ENCODE data around the gene COA3.

The COA3 gene, protein sequence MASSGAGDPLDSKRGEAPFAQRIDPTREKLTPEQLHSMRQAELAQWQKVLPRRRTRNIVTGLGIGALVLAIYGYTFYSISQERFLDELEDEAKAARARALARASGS

GRCh38 chr17:42798383-42799380, at the start of gene COA3, which contains the start of gene CNTD1:
COA3 (minus strand) TSS chr17:42798704; CDS start chr17:42798681, 23 bp downstream.
CNTD1 (plus strand) TSS chr17:42798861; CDS start chr17:42799068, 207 bp downstream.
- FAIRE-seq: no peak
- peak; percentile 84 for DNase-seq (ENCODE audit: insufficient read length, low spot score)
- no peak for TF ChIP-seq CTCF (IDR thresholded peaks at IDR 0.05; ENCODE audit: insufficient read depth, missing control alignments)

GRCh38 chr17:42848093-42848492, 49.6 kb upstream of the COA3 start:
- no peak for DNase-seq (ENCODE audit: insufficient read length, low spot score)
- no peak for TF ChIP-seq CTCF (IDR thresholded peaks at IDR 0.05; ENCODE audit: insufficient read depth, missing control alignments)
- FAIRE-seq: no peak

DNA sequence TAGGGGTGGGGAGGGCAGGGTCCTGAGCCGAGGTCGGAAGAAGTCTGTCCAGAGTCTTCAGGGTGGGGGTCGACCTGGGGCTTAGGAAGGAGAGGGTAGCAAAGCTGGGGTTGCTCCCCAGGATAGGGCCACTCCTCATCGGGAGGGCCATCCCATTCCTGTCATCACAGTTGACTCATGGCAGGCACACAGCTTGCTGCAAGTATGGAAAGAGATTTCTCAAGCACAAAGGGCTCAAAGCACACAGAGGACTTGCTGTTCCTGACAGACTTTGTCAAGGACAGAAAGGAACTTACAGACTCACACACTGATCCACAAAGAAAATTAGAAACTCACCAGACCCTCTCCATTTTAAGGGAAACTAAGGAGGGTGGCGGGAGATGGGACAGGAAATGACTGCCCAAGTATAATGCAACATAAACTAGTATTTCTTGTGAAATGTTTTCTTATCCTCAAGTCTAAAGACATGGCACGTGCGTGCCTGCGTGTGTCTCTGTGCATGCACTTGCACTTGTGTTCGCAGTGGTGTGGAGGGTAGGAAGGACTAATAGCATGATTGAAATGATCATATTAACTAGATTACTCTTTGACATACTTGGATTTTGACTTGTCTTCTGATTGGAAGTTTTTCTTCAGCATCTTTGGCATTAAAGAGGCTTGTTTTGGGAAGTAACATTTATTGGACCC, 48.2 kb upstream of the COA3 start:
- DNase-seq (ENCODE audit: insufficient read length, low spot score) (no peak), FAIRE-seq (no peak)
- TF ChIP-seq CTCF (IDR thresholded peaks at IDR 0.05; ENCODE audit: insufficient read depth, missing control alignments): no peak

- no peak for TF ChIP-seq CTCF (IDR thresholded peaks at IDR 0.05; ENCODE audit: insufficient read depth, missing control alignments)
- DNase-seq (ENCODE audit: insufficient read length, low spot score) (no peak), FAIRE-seq (no peak)
These were observed 47.6 kb upstream of the COA3 start for GRCh38 chr17:42845918-42846593.

- FAIRE-seq: no peak
- no peak for DNase-seq (ENCODE audit: insufficient read length, low spot score)
- TF ChIP-seq CTCF (IDR thresholded peaks at IDR 0.05; ENCODE audit: insufficient read depth, missing control alignments): no peak
These were observed 47.0 kb upstream of the COA3 start for GRCh38 chr17:42845556-42845917.

DNA sequence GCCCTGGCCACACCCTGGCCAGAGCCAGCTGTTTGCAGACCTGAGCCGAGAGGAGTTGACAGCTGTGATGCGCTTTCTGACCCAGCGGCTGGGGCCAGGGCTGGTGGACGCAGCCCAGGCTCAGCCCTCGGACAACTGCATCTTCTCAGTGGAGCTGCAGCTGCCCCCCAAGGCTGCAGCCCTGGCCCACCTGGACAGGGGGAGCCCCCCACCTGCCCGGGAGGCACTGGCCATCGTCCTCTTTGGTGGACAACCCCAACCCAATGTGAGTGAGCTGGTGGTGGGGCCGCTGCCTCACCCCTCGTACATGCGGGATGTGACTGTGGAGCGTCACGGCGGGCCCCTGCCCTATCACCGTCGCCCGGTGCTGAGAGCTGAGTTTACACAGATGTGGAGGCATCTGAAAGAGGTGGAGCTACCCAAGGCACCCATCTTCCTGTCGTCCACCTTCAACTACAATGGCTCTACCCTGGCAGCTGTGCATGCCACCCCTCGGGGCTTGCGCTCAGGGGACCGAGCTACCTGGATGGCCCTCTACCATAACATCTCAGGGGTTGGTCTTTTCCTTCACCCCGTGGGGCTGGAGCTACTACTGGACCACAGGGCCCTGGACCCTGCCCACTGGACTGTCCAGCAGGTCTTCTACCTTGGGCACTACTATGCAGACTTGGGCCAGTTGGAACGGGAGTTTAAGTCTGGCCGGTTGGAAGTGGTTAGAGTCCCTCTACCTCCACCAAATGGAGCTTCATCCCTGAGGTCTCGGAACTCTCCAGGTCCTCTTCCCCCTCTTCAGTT, 46.5 kb upstream of the COA3 start:
- no peak for FAIRE-seq
- no peak for TF ChIP-seq CTCF (IDR thresholded peaks at IDR 0.05; ENCODE audit: insufficient read depth, missing control alignments)
- no peak for DNase-seq (ENCODE audit: insufficient read length, low spot score)
